SHP77 treated with DMSO at 0.1 percent for 48 hours (cell line): ENCODE measurements around the gene GSX2.
"Not testable (repeated sequence)": the region's sequence is repeated elsewhere in the genome, so short reads cannot be mapped to it uniquely, and the experiment has no call there.

Source experiments
- DNase-seq: peaks from one replicate; lab custom pipeline; 2025; lab: John Stamatoyannopoulos, UW

The GSX2 gene

GRCh38 chr4:54099748-54100574, at the start of gene GSX2:
TSS of gene GSX2 (plus strand) at chr4:54100163. CDS start at chr4:54100345, 182 bp downstream.
- no peak for DNase-seq

- no peak for DNase-seq
These were observed 49.6 kb upstream of the GSX2 start for GRCh38 chr4:54050214-54050904.

DNA sequence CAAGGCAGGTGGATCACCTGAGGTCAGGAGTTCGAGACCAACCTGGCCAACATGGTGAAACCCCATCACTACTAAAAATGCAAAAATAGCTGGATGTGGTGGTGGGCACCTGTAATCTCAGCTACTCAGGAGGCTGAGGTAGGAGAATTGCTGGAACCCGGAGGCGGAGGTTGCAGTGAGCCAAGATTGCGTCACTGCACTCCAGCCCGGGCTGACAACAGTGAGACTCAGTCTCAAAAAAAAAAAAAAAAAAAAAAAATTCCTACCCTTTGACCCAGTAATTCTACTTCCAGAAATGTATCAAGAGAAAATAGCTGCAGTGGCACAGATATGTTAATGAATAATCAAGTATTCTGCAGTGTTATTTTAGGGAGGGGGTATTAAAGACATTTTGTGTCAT, 46.6 kb upstream of the GSX2 start:
- DNase-seq: not testable (repeated sequence)

GRCh38 chr4:54054501-54054900, 45.5 kb upstream of the GSX2 start:
- no peak for DNase-seq

DNA sequence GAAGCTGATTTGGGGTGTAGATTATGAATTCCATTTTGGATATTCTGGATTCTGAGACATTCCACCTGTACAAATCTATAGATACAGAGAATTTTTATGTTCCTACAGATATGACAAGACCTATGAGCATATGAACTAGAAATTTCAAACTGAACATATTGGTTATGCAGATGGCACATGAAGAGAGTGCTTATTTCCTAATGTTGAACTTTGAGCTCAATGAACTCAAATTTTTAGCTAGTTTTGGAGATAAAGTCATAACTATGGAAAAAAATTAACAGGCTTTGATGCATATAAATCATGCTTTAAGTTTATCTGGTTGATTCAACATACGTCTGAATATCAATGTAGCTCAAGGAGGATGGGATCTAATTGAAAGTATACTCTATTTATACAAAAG, 44.5 kb upstream of the GSX2 start:
- DNase-seq: no peak

GRCh38 chr4:54056360-54056759, 43.6 kb upstream of the GSX2 start:
- DNase-seq: no peak

- no peak for DNase-seq
These were observed 41.8 kb upstream of the GSX2 start for GRCh38 chr4:54058171-54058570.

DNA sequence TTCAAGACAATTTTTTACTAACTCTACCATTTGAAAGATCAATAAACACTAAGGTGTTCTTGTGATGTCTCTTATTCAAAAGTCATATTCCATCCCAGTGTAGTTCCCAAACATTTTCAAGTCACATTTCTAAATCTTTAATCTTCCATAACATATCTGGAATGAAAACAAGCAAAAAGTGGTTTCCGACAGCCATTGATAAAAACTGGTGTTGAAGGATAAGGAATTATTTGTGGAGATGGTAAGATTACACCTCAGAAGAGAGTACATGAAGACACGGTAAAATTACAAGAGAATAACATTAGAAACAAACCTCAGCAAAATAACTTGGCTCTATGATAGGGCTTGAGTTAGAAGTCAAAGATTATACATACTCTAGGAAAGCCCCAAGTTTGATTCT, 39.8 kb upstream of the GSX2 start:
- no peak for DNase-seq

DNA sequence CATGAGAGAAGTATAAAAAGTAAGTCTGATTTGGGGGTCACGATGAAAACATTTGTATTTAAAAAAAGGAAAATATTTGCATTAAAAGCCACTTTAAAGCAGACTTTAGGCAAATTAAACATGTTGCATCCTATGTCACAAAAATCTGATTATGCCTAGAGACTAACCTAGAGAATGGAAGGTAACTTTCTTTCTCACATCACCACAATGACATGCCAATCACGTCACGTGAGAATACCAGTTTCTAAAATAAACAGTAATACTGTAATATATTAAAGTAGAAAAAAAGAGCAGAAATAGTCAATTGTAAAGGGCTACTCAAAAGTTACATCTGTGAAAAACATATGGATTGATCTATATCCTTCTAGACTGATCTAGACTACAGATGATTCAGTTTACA, 38.9 kb upstream of the GSX2 start:
- no peak for DNase-seq

GRCh38 chr4:54061873-54062272, 38.1 kb upstream of the GSX2 start:
- no peak for DNase-seq

GRCh38 chr4:54062392-54062791, 37.6 kb upstream of the GSX2 start:
- no peak for DNase-seq

- DNase-seq: no peak
These were observed 36.7 kb upstream of the GSX2 start for GRCh38 chr4:54063229-54063628.

DNA sequence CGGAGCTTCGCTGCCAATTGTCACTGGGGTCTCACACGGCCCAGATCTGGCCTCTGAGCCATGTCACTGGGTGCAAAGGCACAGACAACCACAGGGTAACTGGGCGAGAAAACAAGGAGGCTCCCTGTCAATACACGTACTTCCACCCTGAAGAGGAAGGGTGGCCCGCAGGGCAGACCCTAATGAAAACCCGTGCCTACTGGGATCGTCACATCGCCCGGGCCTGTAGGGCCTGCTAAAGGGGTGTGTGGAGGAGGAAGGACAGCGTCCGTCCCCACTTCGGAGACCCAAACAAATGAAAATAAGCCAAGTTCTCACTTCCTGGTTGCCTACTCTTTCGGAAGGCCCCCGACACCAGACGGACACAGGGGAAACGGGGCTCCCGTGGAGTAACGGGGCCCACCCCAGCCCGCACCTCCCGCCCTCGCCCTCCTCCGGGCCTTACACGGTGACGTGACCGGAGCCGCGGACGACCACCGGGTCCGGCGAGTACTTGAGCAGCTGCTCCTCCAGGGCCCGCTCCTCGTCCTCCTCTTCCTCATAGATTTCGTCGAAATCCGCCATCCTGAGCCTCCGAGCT, 36.1 kb upstream of the GSX2 start:
- DNase-seq: no peak

DNA sequence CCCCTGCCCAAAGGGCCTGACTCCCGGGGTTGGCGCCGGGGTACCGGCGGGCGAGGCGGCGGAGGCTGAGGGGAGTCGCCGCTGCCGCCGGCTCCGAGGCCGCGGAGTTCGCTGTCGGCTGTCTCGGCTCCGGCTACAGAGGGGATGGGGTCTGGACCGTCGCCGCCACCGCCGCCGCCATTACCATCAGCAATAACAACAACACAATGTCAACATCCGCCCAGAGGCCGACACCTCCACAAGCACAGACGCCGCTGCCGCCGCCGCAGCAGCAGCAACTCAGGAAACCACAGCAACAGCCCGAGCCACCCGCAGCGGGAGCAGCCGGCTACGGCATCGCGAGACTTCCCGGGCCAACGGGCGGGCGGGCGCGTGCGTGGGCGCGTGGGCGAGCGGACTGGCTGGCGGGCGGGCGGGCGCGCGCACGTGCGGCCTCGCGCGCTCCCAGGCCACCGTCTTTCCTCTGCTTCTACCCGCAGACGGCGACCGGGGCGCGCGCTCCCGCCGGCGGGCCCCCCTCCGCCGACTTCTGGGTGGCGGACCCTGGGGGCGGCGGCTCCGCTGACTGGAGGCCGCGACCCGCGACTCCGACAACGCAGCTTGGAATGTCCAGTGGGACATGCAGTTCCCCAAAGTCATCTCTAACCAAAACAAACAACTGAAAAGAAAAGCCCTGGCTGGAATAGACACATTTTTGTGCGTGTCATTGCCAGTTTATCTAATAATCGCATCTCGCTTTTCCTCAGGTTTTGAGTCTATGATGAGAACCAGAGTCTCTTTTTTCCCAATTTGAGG, 35.4 kb upstream of the GSX2 start, which contains the start of gene CHIC2:
TSS of gene CHIC2 (minus strand) at position 289 of the 795 bp plus-strand sequence. CDS start 305 bp downstream, outside the sequence.
- DNase-seq: peak; percentile 84

- DNase-seq: no peak
These were observed 34.5 kb upstream of the GSX2 start for GRCh38 chr4:54065282-54066087.

- no peak for DNase-seq
These were observed 33.9 kb upstream of the GSX2 start for GRCh38 chr4:54066088-54066415.

DNA sequence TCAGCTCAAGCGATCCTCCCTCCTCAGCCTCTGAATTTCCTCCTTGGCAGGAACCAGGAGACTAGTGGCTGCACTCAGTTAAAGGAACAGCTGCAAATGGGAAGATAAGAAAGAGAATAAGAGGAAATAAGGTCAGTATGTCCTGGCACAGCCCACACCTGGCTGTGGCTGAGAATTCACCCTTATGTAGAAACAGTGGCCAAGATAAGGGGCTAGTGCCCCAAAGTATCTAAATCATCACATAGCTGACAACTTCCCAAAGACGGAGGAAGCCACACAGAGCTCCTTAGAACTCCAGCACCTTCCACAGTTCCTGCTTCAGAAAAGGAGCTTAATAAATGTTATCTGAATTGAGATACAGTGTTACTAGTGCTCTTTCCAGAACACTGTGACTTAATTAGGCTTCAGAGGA, 33.2 kb upstream of the GSX2 start:
- DNase-seq: no peak

GRCh38 chr4:54067166-54067565, 32.8 kb upstream of the GSX2 start:
- DNase-seq: no peak

- no peak for DNase-seq
These were observed 26.6 kb upstream of the GSX2 start for GRCh38 chr4:54073271-54073880.

GRCh38 chr4:54074381-54074780, 25.6 kb upstream of the GSX2 start:
- no peak for DNase-seq

GRCh38 chr4:54076673-54077072, 23.3 kb upstream of the GSX2 start:
- no peak for DNase-seq
